ENCODE results near the gene RECQL5.
"Not testable (repeated sequence)": the region's sequence is repeated elsewhere in the genome, so short reads cannot be mapped to it uniquely, and the experiment has no call there.

The RECQL5 gene

DNA sequence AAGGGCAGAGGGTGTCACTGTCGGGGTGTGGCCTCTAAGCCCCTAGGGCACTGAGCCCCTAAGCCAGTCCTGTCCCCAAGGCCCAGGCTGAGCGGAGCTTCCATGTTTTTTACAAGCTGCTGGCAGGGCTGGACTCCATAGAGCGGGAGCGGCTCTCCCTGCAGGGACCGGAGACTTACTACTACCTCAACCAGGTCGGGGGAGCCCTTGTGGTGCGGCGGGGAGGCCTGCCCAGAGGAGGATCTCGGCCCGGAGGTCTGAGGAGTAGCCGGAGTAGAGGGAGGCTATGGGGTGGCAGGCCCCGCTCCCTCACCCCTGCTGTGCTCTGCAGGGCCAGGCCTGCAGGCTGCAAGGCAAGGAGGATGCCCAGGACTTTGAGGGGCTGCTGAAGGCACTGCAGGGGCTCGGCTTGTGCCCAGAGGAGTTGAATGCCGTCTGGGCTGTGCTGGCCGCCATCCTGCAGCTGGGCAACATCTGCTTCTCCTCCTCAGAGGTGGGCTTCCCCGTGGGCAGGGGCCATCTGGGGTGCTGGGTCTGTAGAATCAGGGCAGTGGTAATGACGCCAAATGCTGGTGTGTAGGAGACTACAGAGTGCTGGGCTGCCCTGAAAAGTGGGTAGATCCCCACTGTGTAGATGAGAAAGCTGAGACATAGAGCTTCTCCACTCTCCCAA is 74.5 kb downstream of the RECQL5 start:
- no peak for DNase-seq (ENCODE audit: low read depth in 2 of 2)

GRCh38 chr17:75591722-75592302 is 75.1 kb downstream of the RECQL5 start:
- no peak for DNase-seq (ENCODE audit: low read depth in 2 of 2)

DNA sequence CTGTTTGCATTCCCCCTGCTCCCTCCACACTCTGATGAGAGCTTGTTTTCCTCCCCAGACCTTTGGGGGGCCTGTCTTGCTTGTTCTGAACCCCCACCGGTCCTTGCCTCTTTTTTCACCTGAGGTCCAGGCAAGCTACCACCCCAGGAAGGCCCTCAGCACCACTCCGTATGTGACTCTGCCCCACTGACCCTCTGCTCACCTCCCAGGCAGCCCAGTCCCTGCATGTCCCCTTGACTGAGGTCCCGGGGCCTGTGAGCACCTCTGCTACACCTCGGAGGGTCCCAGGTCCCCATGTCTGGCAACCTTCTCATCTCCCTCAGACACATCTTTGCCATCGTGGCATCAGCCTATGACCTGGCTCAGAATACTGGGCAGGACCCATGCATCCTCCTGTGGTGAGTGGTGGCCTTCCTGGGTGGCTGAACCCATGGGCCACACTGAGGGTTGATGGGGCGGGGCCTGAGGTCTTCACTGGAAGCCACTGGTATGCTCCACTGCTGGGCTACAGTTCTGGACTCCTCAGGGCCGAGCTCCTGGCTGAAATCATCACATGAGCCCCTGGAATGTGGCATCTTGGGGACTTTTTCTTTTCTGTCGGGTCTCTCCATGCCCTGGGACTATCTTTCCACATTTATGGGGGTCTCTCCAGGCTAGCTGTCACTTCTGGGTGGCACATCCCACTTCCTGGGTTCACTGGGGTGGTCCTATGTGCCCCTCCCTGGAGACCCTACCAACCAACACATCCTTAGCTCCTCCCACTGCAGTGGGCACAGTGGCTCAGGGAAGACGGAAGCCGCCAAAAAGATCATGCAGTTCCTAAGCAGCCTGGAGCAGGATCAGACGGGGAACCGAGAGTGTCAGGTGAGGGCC is 75.9 kb downstream of the RECQL5 start:
- no peak for DNase-seq (ENCODE audit: low read depth in 2 of 2)

- no peak for DNase-seq (ENCODE audit: low read depth in 2 of 2)
Observed at GRCh38 chr17:75590314-75590761, 76.6 kb downstream of the RECQL5 start.

DNA sequence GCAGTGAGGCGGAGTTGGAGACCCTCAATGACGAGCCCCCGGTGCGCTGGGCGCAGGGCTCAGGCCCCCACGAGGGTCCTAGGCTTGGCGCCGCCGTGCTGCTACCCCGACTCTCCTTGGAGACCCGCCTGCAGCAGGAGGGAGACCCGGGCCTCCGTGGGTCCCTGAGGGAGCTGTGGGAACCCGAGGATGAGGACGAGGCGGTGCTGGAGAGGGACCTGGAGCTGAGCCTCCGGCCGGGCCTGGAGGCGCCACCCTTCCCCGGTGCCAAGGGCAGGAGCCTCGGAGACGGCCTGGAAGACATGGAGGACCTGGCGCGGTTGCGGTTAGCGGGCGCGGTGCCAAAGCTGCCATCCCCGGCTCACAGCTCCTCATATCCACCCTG is 77.0 kb downstream of the RECQL5 start:
- DNase-seq (ENCODE audit: low read depth in 2 of 2): no peak

DNA sequence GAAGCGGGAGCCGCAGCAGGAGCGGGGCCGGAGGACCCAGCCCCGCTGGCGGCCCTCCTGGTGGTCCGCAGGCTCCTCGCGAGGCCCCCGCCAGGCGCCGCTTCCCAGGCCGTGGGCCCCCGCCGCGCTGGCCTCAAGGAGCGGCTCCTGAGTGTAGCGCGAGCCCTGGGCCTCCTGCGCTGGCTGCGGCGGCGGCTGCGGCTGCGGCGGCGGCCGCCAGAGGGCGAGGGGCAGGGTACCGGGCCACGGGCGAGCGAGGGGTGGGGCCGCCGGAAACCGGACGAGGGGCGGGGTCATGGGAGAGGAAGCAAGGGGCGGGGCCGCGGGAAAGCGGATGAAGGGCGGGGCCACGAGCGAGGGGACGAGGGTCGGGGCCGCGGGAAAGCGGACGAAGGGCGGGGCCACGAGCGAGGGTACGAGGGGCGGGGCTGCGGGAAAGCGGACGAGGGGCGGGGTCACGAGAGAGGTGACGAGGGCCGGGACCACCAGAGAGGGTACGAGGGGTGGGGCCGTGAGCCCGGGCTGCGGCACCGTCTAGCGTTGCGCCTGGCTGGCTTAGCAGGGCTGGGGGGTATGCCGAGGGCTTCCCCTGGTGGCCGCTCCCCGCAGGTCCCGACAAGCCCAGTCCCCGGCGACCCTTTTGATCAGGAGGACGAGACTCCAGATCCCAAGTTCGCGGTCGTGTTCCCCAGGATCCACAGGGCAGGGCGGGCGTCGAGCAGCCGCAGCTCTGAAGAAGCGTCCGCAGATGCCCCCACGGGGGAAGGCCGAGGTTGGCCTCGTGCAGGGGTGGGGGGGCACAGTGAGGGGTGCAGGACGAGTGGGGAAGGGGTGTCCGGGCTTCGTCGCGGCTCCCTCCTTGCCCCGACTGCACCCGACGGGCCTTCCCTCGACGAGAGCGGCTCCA is 77.7 kb downstream of the RECQL5 start:
- peak; percentile 86 to 95 for DNase-seq (ENCODE audit: low read depth in 2 of 2)

GRCh38 chr17:75588596-75589011 is 78.3 kb downstream of the RECQL5 start:
- no peak for DNase-seq (ENCODE audit: low read depth in 2 of 2)

GRCh38 chr17:75587675-75588595 is 79.0 kb downstream of the RECQL5 start, which contains the start of gene MYO15B:
Gene MYO15B (plus strand): TSS chr17:75587800. CDS start chr17:75588058, 258 bp downstream.
- DNase-seq (ENCODE audit: low read depth in 2 of 2): peak; percentile 39 to 49

DNA sequence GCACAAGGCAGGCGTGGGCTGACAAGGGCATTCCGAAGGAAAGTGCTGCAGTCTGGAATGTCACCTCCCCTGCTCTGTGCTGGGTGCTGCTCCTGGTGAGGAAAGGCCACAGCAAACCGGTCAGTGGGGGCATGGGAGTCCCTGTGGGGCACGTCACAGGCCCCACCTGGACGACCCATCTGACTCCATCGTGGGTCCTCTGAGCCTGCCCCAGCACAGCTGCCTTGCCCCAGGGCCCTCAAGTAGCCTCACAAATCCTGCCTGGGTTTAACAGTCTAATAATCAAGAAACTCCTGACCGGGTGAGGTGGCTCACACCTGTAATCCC is 82.1 kb downstream of the RECQL5 start:
- DNase-seq (ENCODE audit: low read depth in 2 of 2): no peak

GRCh38 chr17:75583197-75583596 is 83.8 kb downstream of the RECQL5 start:
- not testable (repeated sequence) for DNase-seq (ENCODE audit: low read depth in 2 of 2)

GRCh38 chr17:75581121-75581725 is 85.7 kb downstream of the RECQL5 start:
- DNase-seq (ENCODE audit: low read depth in 2 of 2): peak in 1 of 2 donors; percentile 40
